Measurements from ENCODE around the gene ZBTB43. TPM values are rescaled to one million over a fixed set of nuclear protein-coding genes. Genes with fewer than 3 reads are reported as not detected.
"Not testable (repeated sequence)": the region's sequence is repeated elsewhere in the genome, so short reads cannot be mapped to it uniquely, and the experiment has no call there.

Gene ZBTB43
- total RNA-seq, 1 donor from 2014 or later: 22.3 TPM

DNA sequence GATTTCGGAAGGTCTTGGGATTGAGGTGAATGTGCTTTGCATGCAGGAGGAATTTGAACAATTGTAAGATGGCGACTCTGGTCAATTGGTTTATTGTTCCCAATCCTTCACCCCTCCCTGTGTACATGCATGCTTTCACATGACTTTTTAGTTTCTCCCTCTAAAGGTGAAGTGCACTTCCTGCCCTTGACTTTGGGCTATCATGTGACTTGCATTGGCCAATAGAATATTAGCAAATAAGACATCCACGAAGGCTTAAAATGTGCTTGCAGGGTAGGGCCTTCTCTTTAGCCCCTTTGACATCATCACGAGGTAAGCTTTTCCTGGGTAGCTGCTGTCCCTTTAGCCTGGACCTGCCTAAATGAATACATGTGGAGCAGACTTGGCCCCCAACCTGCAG, 8.1 kb upstream of the ZBTB43 start:
- no peak for DNase-seq (ENCODE audit: low spot score)
- H3K36me3 Mint-ChIP-seq (ENCODE audit: low read depth): no peaks in the 10 kb centered on the region
- H3K4me3 Mint-ChIP-seq (ENCODE audit: low read depth): no peak overlapping the region
- intact Hi-C loops (cut with micrococcal nuclease): no loop called here
- no peaks in the 10 kb centered on the region for H3K9me3 Mint-ChIP-seq
- H3K27ac Mint-ChIP-seq: no peak overlapping the region
- peaks cover 1% of the 10 kb centered on the region for H3K4me1 Mint-ChIP-seq (ENCODE audit: low read depth)
- peaks cover 14% of the 10 kb centered on the region for H3K27me3 Mint-ChIP-seq (ENCODE audit: low read depth)

DNA sequence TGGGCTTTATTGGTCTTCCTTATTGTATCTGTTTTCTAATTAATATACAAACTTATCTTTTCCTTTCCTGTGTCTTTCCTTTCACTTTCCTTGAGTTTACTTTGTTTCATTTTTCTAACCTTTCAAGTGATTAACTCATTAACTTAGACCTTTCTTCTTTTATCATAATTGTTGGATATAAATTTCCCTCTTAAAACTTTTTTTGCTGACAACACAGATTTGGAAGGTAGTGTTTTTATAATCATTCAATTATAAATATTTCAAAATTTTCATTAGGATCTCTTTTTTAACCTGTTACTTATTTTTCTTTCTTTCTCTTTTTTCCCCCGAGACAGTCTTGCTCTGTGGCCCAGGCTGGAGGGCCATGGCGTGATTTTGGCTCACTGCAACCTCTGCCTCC, 6.9 kb upstream of the ZBTB43 start:
- DNase-seq (ENCODE audit: low spot score): no peak
- Mint-ChIP-seq H3K9me3 (no peaks in the 10 kb centered on the region), H3K36me3 (ENCODE audit: low read depth) (no peaks in the 10 kb centered on the region), H3K27ac (no peak overlapping the region), H3K4me1 (ENCODE audit: low read depth) (peaks cover 4% of the 10 kb centered on the region), H3K4me3 (ENCODE audit: low read depth) (no peak overlapping the region), H3K27me3 (ENCODE audit: low read depth) (peaks cover 7% of the 10 kb centered on the region)
- intact Hi-C loops (cut with micrococcal nuclease): no loop called here

DNA sequence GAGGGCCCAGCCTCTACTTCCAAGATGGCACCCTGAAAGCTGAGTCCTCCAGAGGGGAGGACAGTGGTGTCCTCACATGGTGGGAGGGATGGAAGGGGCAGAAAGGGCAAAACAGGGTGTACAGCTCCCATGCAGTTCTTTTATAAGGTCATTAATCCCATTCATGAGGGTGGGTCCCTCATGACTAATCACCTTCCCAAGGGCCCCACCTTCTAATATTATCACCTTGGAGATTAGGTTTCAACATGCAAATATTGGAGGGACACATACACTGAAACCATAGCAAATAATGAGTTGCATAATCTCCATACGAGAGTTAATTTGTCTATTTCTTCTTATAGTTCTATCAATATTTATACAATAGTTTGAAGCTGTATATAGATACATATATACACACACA, 5.8 kb upstream of the ZBTB43 start:
- peaks cover 6% of the 10 kb centered on the region for H3K4me1 Mint-ChIP-seq (ENCODE audit: low read depth)
- H3K27ac Mint-ChIP-seq: no peak overlapping the region
- H3K27me3 Mint-ChIP-seq (ENCODE audit: low read depth): peaks cover 6% of the 10 kb centered on the region
- peaks cover 3% of the 10 kb centered on the region for H3K9me3 Mint-ChIP-seq
- no peak overlapping the region for H3K4me3 Mint-ChIP-seq (ENCODE audit: low read depth)
- intact Hi-C loops (cut with micrococcal nuclease): no loop called here
- peaks cover 2% of the 10 kb centered on the region for H3K36me3 Mint-ChIP-seq (ENCODE audit: low read depth)
- no peak for DNase-seq (ENCODE audit: low spot score)

DNA sequence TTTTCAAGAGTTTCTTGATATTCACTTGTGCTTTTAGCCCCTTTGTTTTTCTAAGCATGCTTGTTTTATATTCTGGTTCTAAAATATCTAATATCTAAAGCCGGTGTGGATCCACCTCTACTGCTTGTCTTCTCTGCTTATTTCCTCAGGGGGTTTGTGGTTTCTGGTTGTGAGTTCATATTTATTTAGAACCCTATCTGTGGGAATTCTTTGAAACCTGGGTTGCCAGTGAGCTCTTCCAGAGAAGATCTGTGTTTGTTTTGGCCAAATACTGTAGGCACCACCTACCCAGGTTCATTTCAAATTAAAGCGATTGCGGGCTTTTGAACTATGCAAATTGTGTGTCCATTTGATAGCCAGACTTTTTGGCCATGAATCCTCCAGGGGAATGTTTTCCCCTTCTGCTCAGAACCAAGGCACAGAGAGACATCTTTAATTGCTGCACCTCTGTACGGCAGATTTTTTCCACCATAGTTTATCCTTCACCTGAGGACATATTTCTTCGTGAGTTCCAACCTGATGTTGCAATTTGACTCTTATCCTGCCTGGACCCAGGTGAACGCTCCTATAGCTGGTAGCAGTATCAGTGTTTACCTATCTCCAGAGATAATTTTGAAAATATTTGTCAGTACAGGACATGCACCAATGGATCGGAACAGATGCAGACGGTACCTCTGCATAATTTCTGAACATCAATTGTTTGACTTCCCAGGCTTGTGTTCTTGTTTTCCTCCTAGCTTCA, 2.4 kb upstream of the ZBTB43 start:
- no peak overlapping the region for H3K27ac Mint-ChIP-seq
- H3K4me3 Mint-ChIP-seq (ENCODE audit: low read depth): no peak overlapping the region
- intact Hi-C loops (cut with micrococcal nuclease): no loop called here
- H3K4me1 Mint-ChIP-seq (ENCODE audit: low read depth): peaks cover 26% of the 10 kb centered on the region
- DNase-seq (ENCODE audit: low spot score): no peak
- H3K27me3 Mint-ChIP-seq (ENCODE audit: low read depth): peaks cover 2% of the 10 kb centered on the region
- H3K9me3 Mint-ChIP-seq: peaks cover 5% of the 10 kb centered on the region
- peaks cover 12% of the 10 kb centered on the region for H3K36me3 Mint-ChIP-seq (ENCODE audit: low read depth)

DNA sequence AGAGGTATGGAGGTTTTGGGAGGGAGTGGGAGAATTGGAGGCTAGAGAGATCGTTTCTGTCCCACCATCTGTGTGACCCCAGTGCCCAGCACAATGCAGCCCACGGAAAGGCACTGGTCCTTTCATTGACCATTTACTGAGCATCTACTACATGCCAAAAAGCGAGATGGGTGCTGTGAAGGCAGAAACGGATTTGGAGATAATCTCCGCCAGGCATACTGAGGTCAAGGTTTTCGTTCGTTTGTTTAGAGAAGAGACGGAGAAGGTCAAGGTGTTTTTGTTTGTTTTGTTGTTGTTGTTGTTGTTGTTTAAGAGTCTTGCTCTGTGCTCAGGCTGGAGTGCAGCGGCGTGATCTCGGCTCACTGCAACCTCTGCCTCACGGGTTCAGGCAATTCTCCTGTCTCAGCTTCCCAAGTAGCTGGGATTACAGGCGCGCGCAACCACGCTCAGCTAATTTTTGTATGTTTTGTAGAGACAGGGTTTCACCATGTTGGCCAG, 593 bp upstream of the ZBTB43 start:
- H3K27me3 Mint-ChIP-seq (ENCODE audit: low read depth): no peaks in the 10 kb centered on the region
- peak overlapping the region; percentile 83 for H3K27ac Mint-ChIP-seq
- H3K9me3 Mint-ChIP-seq: peaks cover 5% of the 10 kb centered on the region
- DNase-seq (ENCODE audit: low spot score): no peak
- peaks cover 28% of the 10 kb centered on the region for H3K4me1 Mint-ChIP-seq (ENCODE audit: low read depth)
- intact Hi-C loops (cut with micrococcal nuclease): loop anchor here (2.0 kb wide), 3 partner anchors 27 to 81 kb away; partner anchors contain the start of gene ZBTB34
- H3K36me3 Mint-ChIP-seq (ENCODE audit: low read depth): peaks cover 20% of the 10 kb centered on the region
- H3K4me3 Mint-ChIP-seq (ENCODE audit: low read depth): peak overlapping the region; percentile 90

DNA sequence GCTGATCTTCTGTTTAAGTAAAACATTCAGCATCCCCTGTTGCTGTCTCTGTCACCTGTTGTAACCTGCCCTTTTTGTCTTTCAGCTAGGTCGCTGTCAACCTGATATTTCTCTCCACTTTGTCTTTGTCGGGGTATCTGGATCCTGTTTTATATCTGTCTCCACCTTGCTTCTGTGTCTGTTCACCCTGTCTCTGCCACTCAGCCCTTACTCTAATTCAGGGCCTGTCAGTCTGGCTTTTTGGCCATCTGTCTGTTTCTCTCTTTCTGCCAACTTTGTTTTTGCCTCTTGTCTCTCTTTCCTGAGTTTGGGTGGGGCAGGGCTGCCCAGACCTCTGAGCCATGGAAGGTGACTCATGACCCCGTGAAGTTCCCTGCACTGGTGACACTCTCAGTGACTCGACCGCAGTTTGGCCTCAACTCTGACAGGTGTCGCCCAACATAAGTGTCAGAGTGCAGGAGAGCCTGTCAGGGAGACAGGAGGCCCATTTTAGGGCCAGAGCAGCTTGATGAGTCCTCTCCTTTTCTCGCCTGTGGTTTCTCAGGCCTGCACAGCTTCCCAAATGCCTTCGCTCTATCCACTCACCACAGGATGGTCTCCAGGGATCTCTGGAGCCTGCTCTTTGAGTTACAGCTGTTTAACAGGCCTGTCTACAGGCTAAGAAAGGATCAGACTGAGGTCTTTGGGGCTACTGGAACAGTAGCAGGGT, 868 bp downstream of the ZBTB43 start:
- intact Hi-C loops (cut with micrococcal nuclease): loop anchor here (2.0 kb wide), 3 partner anchors 25 to 83 kb away; partner anchors contain the start of gene ZBTB34
- H3K4me1 Mint-ChIP-seq (ENCODE audit: low read depth): peaks cover 28% of the 10 kb centered on the region
- H3K36me3 Mint-ChIP-seq (ENCODE audit: low read depth): peaks cover 20% of the 10 kb centered on the region
- peak; percentile 73 for DNase-seq (ENCODE audit: low spot score)
- H3K9me3 Mint-ChIP-seq: peaks cover 5% of the 10 kb centered on the region
- H3K4me3 Mint-ChIP-seq (ENCODE audit: low read depth): peak overlapping the region; percentile 90
- peak overlapping the region; percentile 94 for H3K27ac Mint-ChIP-seq
- H3K27me3 Mint-ChIP-seq (ENCODE audit: low read depth): no peaks in the 10 kb centered on the region

DNA sequence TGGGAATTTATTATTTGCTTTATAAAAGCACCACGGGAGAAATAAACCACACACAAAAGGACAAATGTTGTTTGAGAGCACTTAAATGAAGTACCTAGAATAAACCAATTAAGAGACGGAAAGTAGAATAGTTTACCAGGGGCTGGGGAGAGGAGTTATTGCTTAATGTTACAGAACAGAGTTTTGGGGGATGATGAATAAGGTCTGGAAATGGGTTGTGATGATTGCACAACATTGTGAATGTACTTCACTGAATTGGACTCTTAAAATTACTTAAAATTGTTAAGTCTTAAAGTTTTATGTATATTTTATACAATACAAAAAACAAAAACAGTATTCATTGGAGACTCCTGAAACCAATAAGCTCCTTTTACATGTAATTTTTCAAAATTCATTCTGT, 1.5 kb downstream of the ZBTB43 start:
- DNase-seq (ENCODE audit: low spot score): no peak
- no peaks in the 10 kb centered on the region for H3K27me3 Mint-ChIP-seq (ENCODE audit: low read depth)
- peaks cover 28% of the 10 kb centered on the region for H3K4me1 Mint-ChIP-seq (ENCODE audit: low read depth)
- H3K36me3 Mint-ChIP-seq (ENCODE audit: low read depth): peaks cover 23% of the 10 kb centered on the region
- peak overlapping the region; percentile 90 for H3K4me3 Mint-ChIP-seq (ENCODE audit: low read depth)
- intact Hi-C loops (cut with micrococcal nuclease): no loop called here
- peaks cover 5% of the 10 kb centered on the region for H3K9me3 Mint-ChIP-seq
- peak overlapping the region; percentile 94 for H3K27ac Mint-ChIP-seq

DNA sequence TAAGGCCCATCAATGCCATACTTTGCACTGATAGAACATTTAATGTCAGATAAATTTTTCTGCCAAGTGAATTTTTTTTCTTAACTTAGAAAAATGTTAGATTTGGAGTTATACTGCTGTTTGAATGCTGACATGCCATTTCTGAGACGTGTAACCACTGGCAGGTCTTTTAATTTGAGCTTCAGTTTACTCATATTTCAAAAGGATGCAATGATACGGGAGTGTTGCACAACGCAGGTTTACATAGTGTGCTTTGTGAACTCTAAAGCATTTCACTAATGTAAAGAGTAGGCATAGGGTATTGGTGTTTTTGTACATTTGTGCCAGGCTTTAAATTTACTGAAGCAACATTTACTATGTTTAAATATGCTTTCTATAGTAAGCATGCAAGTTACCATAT, 4.2 kb downstream of the ZBTB43 start:
- Mint-ChIP-seq H3K9me3 (peaks cover 12% of the 10 kb centered on the region), H3K4me1 (ENCODE audit: low read depth) (peaks cover 26% of the 10 kb centered on the region), H3K4me3 (ENCODE audit: low read depth) (no peak overlapping the region), H3K27ac (no peak overlapping the region), H3K36me3 (ENCODE audit: low read depth) (peaks cover 44% of the 10 kb centered on the region), H3K27me3 (ENCODE audit: low read depth) (no peaks in the 10 kb centered on the region)
- no peak for DNase-seq (ENCODE audit: low spot score)
- intact Hi-C loops (cut with micrococcal nuclease): no loop called here

DNA sequence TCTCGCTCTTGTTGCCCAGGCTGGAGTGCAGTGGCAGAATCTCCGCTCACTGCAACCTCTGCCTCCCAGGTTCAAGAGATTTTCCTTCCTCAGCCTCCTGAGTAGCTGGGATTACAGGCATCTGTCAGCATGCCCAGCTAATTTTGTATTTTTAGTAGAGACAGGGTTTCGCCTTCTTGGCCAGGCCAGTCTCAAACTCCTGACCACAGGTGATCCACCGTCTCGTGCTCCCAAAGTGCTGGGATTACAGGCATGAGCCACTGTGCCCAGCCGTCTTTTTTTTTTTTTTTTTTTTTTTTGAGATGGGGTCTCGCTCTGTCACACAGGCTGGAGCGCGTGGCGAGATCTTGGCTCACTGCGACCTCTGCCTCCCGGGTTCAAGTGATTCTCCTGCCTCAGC, 5.4 kb downstream of the ZBTB43 start:
- H3K27ac Mint-ChIP-seq; H3K27me3 Mint-ChIP-seq (ENCODE audit: low read depth); DNase-seq (ENCODE audit: low spot score); H3K4me3 Mint-ChIP-seq (ENCODE audit: low read depth); intact Hi-C loops (cut with micrococcal nuclease): not testable (repeated sequence)
- peaks cover 53% of the 10 kb centered on the region for H3K36me3 Mint-ChIP-seq (ENCODE audit: low read depth)
- H3K9me3 Mint-ChIP-seq: peaks cover 20% of the 10 kb centered on the region
- peaks cover 24% of the 10 kb centered on the region for H3K4me1 Mint-ChIP-seq (ENCODE audit: low read depth)

DNA sequence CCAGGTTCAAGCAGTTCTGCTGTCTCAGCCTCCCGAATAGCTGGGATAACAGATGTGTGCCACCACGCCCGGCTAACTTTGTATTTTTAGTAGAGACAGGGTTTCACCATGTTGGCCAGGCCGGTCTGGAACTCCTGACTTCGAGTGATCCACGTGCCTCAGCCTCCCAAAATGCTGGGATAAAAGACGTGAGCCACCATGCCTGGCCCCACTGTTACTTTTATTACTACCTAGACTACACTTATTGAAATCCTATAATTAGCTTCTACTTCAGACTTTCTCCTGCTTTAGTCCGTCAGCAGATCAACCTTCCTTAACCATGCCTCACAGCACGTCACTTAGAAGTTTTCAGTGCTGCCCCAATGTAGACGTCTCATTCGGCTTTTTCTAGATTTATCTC, 8.2 kb downstream of the ZBTB43 start:
- Mint-ChIP-seq H3K9me3 (peaks cover 45% of the 10 kb centered on the region), H3K27me3 (ENCODE audit: low read depth) (no peaks in the 10 kb centered on the region), H3K4me3 (ENCODE audit: low read depth) (no peak overlapping the region), H3K27ac (no peak overlapping the region), H3K36me3 (ENCODE audit: low read depth) (peaks cover 67% of the 10 kb centered on the region), H3K4me1 (ENCODE audit: low read depth) (peaks cover 4% of the 10 kb centered on the region)
- intact Hi-C loops (cut with micrococcal nuclease): no loop called here
- no peak for DNase-seq (ENCODE audit: low spot score)

DNA sequence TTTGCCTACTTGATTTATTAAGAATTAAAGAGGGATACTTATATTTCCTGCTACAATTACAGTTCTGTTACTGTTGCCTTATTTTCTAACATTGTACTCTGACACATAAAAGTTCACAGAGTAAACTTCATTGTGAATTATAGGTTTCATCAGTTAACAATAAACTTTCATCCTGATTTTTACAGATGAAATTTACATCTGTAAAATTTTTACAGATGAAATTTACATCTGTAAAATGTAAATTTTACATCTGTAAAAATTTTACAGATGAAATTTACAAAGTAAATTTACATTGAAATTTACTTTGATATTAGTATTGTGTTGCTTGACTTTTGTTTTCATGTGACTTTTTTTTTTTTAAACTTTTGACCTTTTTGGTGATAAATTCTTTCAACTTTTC, 9.3 kb downstream of the ZBTB43 start:
- Mint-ChIP-seq H3K27ac (no peak overlapping the region), H3K27me3 (ENCODE audit: low read depth) (no peaks in the 10 kb centered on the region), H3K4me1 (ENCODE audit: low read depth) (peaks cover 5% of the 10 kb centered on the region), H3K36me3 (ENCODE audit: low read depth) (peaks cover 74% of the 10 kb centered on the region), H3K4me3 (ENCODE audit: low read depth) (no peak overlapping the region), H3K9me3 (peaks cover 55% of the 10 kb centered on the region)
- intact Hi-C loops (cut with micrococcal nuclease): no loop called here
- DNase-seq (ENCODE audit: low spot score): no peak

DNA sequence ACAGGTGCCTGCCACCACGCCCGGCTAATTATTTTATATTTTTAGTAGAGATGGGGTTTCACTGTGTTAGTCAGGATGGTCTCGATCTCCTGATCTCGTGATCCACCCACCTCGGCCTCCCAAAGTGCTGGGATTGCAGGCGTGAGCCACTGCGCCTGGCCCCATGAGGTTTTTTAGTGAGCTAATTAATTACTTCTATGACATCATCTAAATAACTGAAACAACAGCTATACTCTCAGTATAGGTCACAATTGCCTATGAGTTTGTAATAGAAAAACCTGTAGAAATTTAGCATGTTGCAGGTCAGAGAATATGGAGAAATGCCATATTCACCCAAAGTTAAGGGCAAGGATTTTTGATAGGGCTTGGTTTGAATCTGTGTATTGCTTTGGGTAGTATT, 12.8 kb downstream of the ZBTB43 start:
- H3K27ac Mint-ChIP-seq; intact Hi-C loops (cut with micrococcal nuclease); H3K27me3 Mint-ChIP-seq (ENCODE audit: low read depth); DNase-seq (ENCODE audit: low spot score); H3K4me3 Mint-ChIP-seq (ENCODE audit: low read depth): not testable (repeated sequence)
- H3K36me3 Mint-ChIP-seq (ENCODE audit: low read depth): peaks cover 90% of the 10 kb centered on the region
- H3K9me3 Mint-ChIP-seq: peaks cover 64% of the 10 kb centered on the region
- peaks cover 13% of the 10 kb centered on the region for H3K4me1 Mint-ChIP-seq (ENCODE audit: low read depth)

DNA sequence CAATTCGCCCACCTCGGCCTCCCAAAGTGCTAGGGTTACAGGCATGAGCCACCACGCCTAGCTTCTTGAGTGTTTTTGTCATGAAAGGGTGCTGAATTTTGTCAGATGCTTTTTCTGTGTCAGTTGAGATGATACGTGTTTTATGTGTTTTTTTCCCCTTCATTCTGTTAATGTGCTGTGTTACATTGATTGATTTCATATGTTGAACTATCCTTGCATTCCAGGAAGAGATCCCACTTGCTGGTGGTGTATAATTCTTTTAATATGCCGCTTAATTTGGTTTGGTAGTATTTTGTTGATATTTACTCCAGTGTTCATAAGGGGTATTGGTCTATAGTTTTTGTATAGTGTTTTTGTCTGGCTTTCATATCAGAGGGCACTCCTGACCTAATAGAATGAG, 13.6 kb downstream of the ZBTB43 start:
- DNase-seq (ENCODE audit: low spot score): no peak
- Mint-ChIP-seq H3K36me3 (ENCODE audit: low read depth) (peaks cover 87% of the 10 kb centered on the region), H3K4me1 (ENCODE audit: low read depth) (peaks cover 13% of the 10 kb centered on the region), H3K9me3 (peaks cover 60% of the 10 kb centered on the region), H3K27ac (no peak overlapping the region), H3K4me3 (ENCODE audit: low read depth) (no peak overlapping the region), H3K27me3 (ENCODE audit: low read depth) (no peaks in the 10 kb centered on the region)
- intact Hi-C loops (cut with micrococcal nuclease): no loop called here

All from activated T-helper 2 cell treated with anti-CD3 and anti-CD28 coated beads, Interferon-gamma antibody, Interleukin-2, Interleukin-4, amounts not matched to agents 10 μg/mL and 5 μg/mL and 100 μg/mL, durations not matched to agents 14 hours and 24 hours and 36 hours (primary cell).